Uterus (tissue), 2 donors: ENCODE results near the gene GPR150.

Experiments used
- CTCF ChIP-seq, 4 experiments: fragments of 200-600 bp in 2 of 4; fragments of 450-650 bp in 2 of 4; sonication (generic) in 2 of 4; IDR thresholded peaks; one replicate each; pipeline ENCODE4 v1.5.1; 2016 to 2019; ENCODE audit warnings: antibody characterized with exemption in 4 of 4, mild to moderate bottlenecking in 2 of 4, moderate library complexity in 1 of 4
- POLR2A ChIP-seq, 2 donors: fragments of 450-650 bp; IDR thresholded peaks; one replicate each; pipeline ENCODE4 v1.6.1; 2016; ENCODE audit warnings: antibody characterized with exemption in 2 of 2, mild to moderate bottlenecking in 1 of 2, moderate library complexity in 1 of 2

- no peak for TF ChIP-seq CTCF (IDR thresholded peaks at IDR 0.05)
- no peak for TF ChIP-seq POLR2A (IDR thresholded peaks at IDR 0.05)
Measured at GRCh38 chr5:95668216-95668615, 48.3 kb downstream of the GPR150 start.
